HepG2 (cell line): ENCODE results near the gene PLB1.

Experiments used
- CHD2 ChIP-seq: IDR thresholded peaks from 2 replicates; pipeline ENCODE4 v1.6.1; 2011; ENCODE audit warnings: low read depth, low read length, improper control_type of control experiment
- DPF2 ChIP-seq: sonication (generic); formaldehyde crosslinking; IDR thresholded peaks from 2 replicates; pipeline ENCODE4 v1.4.0; 2020; ENCODE audit warnings: mild to moderate bottlenecking, low read depth, missing genetic modification reagents, borderline replicate concordance
- JUN ChIP-seq: sonication (generic); formaldehyde crosslinking; IDR thresholded peaks from 2 replicates; pipeline ENCODE4 v1.4.0; 2020; ENCODE audit warnings: mild to moderate bottlenecking, missing genetic modification reagents
- MED8 ChIP-seq: sonication (generic); formaldehyde crosslinking; IDR thresholded peaks from 2 replicates; pipeline ENCODE4 v1.8.1; 2023; ENCODE audit warnings: mild to moderate bottlenecking, missing genetic modification reagents; ENCODE audit not compliant: insufficient replicate concordance
- POLR2AphosphoS5 ChIP-seq: IDR thresholded peaks from 2 replicates; pipeline ENCODE4 v1.6.1; 2012; ENCODE audit warnings: low read depth, low read length
- RAD21 ChIP-seq: fragments of 450-650 bp; formaldehyde crosslinking; IDR thresholded peaks from 2 replicates; pipeline ENCODE4 v1.5.0; 2020; ENCODE audit warnings: mild to moderate bottlenecking
- TAF1 ChIP-seq: sonication (generic); formaldehyde crosslinking; IDR thresholded peaks from 2 replicates; pipeline ENCODE4 v1.4.0; 2020; ENCODE audit warnings: missing genetic modification reagents
- ZBTB34 ChIP-seq: sonication (generic); formaldehyde crosslinking; IDR thresholded peaks from 2 replicates; pipeline ENCODE4 v1.8.0; 2022; ENCODE audit warnings: mild to moderate bottlenecking, missing genetic modification reagents
- ZNF546 ChIP-seq: sonication (generic); formaldehyde crosslinking; conservative IDR thresholded peaks from 2 replicates; pipeline ENCODE4 v1.8.1; 2023; ENCODE audit warnings: mild to moderate bottlenecking, missing genetic modification reagents
- ZNF558 ChIP-seq: sonication (generic); formaldehyde crosslinking; IDR thresholded peaks from 2 replicates; pipeline ENCODE4 v1.9.0; 2022; ENCODE audit warnings: mild to moderate bottlenecking, missing genetic modification reagents, borderline replicate concordance

GRCh38 chr2:28457237-28457636 lies 38.6 kb upstream of the PLB1 start:
- TF ChIP-seq CHD2, result no peak
- TF ChIP-seq JUN (CRISPR knock-in tag), result no peak
- TF ChIP-seq ZNF558 (CRISPR knock-in tag), result no peak
- no peak for TF ChIP-seq RAD21 (CRISPR knock-in tag)
- TF ChIP-seq POLR2AphosphoS5, result no peak
- TF ChIP-seq ZBTB34 (CRISPR knock-in tag), result no peak
- no peak for TF ChIP-seq MED8 (CRISPR knock-in tag)
- TF ChIP-seq DPF2 (CRISPR knock-in tag), result no peak
- TF ChIP-seq TAF1, result no peak
- TF ChIP-seq ZNF546 (CRISPR knock-in tag), result no peak
